OCI-M2 (cell line): ENCODE data around the gene NHS.
"Not testable (repeated sequence)": the region's sequence is repeated elsewhere in the genome, so short reads cannot be mapped to it uniquely, and the experiment has no call there.

ENCODE experiments used
- DNase-seq: peaks from one replicate; lab custom pipeline; 2025; ENCODE audit not compliant: unreplicated experiment; lab: John Stamatoyannopoulos, UW

NHS gene

GRCh38 chrX:17446269-17446668, 71.3 kb downstream of the NHS start:
- DNase-seq = not testable (repeated sequence)

- DNase-seq = no peak
Observed at GRCh38 chrX:17448188-17448587, 73.2 kb downstream of the NHS start.

GRCh38 chrX:17449866-17450265, 74.9 kb downstream of the NHS start:
- no peak for DNase-seq

DNA sequence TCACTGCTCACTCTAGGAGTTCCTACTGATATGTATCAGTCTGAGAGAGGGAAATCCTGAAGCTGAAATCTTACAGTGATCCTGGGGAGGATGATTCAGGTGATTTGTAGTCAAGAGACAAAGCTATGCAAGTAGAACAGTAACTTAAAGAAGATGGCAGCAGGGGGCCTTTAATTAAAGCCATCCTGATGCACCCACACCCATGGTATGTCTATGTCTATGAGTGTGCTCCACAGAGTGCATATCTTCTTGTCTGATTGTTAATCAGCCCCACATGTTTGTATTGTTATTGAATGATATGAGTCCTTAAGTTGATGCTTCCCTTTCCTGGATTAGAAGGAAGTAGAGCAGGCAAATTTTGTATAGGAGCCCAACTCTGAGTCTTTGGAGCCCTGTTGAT, 78.8 kb downstream of the NHS start:
- DNase-seq = no peak

- DNase-seq = no peak
Observed at GRCh38 chrX:17456526-17456925, 81.5 kb downstream of the NHS start.

DNA sequence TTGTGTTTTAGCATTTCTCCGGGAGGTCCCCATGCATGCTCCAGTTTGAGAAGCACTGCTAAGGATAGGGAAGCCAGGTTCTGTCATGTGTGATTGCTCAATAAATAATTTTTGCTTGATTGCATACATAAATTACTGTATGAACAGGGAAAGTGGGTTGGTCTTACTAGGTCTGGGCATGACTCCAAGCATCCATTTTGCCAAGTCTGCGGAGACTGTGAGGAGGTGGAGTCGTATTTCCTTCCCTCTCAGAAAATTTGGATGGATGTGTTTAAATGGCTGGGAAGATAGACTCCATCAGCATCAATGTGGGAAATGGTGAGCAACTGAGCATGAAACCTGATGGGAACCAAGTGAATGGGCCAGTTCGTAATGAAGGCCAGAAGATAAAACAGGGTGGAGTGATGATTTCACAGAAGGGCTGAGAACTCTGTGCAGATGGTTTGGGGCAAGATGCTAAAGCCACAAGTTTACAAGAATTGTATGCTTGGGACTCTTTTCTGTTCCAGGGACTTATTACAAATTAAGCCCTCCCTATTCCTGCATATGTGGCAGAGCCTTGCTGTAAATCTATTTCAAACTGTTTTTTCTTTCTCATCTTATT, 84.1 kb downstream of the NHS start:
- no peak for DNase-seq

DNA sequence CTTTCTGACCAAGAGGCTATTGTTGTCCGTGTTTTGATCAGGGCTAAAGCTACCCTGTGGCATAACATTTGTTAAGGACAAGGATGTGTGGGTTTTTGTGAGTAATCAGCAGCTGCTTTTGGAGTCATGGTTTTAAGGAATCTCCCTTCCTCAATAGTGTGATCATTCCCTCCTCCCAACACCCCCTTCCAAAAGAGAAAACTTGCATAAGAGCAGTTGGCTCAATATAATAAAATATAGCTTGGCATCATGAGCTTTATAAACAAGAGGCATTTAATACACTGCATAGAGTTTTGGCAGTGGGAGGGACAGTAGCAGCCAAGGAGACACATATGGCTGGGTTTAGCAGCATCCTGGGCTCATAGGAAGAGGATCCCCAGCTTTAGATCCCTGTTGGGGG, 84.7 kb downstream of the NHS start:
- no peak for DNase-seq

DNA sequence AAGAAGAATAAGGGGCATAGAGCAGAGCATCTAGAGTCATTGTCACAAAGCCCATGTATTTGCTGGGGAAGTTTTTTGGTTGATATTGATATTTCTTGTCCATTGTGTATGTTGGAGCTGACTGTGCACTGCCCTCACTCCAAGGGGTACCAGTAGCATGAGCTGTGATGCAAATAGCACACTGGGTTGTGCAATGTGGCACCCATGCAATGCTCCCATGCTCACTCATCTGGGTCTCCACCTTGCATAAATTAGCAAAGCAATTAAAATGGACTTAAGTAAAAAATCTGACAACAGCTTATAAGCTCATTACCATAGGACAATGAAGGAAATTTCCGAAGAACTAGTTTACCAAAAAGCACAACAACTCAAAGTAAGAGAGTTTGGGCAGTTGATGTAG, 87.9 kb downstream of the NHS start:
- no peak for DNase-seq

DNA sequence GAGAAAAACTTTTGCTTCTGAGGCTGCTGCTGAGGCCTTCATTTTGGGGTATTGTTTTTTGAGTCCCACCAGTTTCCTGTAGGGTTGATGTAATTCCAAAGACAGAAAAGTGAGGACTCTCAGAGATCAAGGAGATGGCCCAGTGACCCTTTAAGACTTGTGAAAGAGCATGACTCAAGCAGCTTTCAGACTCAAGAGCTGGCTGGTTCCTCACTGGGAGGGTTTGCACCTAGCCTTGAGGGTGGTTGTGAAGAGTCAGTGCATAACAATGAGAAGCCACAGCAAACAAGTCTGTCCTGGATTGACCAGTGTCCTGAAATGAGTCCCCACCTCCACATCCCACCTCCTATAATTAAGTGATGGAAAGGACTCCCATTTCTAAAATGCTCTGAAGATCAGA, 89.2 kb downstream of the NHS start:
- DNase-seq = no peak

- no peak for DNase-seq
Observed at GRCh38 chrX:17465201-17465600, 90.2 kb downstream of the NHS start.

DNA sequence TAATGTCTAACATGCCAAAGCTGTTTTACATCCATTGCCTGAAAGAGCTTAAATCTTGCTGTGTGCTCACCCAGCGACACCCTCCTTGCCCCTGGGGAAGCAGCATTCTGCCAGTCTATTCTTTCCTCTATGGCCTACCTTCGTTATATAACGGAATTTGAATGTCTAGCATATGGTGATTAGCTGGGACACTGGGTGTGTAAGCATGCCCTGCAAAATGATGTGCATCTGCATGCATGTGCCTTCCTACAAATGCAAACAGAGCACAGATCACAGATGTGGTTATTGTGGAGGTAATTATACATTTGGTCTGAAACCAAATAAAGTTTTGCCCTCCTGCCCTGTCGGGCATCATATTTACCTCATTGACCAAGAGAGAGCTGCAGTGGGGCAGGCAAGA, 90.8 kb downstream of the NHS start:
- DNase-seq = no peak

GRCh38 chrX:17470136-17470535, 95.1 kb downstream of the NHS start:
- DNase-seq = no peak

DNA sequence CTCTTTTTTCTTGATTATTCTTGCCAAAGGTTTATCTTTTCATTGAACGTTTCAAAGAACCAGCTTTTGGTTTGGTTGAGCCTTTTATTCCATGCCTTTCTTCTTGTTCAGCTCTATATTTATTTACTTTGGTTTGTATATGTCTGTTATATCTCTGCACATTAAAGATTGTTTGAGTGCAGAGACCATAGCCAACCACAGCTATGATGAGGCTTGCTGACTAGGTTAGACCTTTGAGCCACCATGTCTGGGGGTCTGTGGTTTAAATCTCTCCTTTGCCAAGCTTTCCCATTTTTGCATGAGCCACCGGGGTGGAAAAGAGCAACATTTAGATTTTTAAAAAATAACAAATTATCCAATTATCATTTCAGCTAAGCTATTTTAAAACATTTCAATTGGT, 96.1 kb downstream of the NHS start:
- no peak for DNase-seq

DNA sequence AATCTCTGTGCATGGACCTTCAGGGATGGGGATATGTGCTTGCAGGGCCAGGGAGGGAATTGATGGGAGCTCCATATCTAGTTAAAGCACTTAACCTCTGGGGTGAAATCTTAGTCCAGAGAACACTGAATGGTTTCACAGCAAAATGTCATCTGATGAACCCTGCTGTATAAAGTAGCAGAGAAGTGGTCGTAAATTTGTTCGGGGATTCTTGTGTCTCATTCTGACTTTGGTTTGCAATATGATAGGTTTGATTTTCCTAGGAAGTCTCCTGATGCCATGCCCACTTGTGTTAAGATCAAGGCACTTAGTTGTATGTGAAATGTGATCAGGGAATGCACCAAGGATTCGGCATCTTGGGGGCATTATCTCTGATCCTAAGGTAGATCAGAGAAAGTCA, 96.9 kb downstream of the NHS start:
- no peak for DNase-seq

DNA sequence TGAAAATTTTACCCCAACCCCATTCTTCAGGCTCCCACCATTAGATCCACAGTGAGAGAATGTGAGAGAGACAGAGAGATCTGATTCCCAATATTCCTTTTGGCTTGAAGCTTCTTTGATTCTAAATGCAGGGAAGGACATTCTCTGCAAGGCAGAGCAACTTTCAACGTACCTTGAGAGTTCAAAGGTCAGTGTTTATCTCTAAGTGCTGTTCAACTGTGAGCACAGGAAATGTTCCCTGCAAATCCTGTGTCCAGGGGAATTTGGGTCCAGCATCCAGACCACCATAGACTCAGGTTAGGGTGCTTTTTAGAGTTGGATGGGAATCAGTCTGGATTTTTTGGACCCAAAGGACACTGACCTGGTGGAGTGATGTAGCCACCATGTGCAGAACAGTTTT, 97.4 kb downstream of the NHS start:
- no peak for DNase-seq

DNA sequence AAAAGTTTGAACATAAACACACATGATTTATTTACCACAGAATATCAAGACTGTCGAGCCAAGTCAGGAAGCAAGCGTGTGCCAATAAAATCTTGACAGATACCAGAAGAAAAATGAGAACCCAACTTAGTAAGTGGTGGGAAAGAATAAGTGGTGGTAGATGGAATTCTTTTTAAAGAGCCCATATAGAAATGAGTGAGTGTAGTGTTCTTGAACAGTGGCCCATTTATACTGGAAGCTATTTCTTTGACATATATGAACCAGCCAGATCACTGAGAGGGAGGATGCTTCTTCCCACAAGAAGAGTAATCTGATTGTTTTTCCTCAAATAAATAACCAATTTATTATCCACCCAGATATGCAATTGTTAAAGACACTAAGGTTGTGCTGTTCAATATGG, 98.0 kb downstream of the NHS start:
- no peak for DNase-seq

DNA sequence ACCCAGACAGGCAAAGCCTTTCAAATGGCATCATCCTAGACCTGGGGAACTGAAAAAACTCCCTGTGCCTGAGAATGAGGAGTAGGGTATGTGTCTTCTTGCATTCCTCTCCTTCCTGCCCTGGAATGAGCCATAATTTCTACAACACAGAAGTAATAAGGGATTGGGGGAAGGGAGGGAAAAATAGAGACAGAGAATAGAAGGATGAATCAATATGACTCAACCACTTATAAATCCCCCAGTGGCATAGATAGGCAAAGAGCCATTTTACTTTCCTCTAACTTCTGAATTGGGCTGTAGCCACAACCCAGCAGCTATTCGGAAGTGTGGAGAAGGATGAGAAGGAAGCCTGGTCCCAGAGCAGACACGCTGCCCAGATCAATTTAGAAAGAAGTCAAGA, 99.9 kb downstream of the NHS start:
- no peak for DNase-seq

GRCh38 chrX:17475449-17476217, 100.6 kb downstream of the NHS start:
- DNase-seq = no peak

GRCh38 chrX:17476411-17476810, 101.4 kb downstream of the NHS start:
- DNase-seq = no peak

DNA sequence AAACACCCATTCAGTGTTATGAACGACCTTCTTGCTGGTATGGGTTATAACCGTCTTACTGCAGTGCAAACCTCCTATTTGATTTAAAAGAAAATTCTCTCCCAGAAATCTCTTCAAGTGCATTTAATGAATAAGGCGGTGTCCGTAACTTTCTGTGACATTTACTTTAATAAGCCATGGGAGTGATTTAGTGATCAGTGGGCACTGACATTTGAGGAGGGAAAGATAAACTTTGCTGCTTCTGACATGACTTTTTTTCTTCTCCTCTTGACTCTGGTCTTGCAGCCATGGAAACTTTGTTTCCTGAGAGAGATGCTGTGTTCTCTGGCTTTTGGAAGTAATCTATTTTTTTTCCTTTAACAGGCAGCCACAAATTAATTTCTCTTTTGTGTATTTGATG, 106.1 kb downstream of the NHS start:
- no peak for DNase-seq

- DNase-seq = no peak
Observed at GRCh38 chrX:17484592-17484991, 109.6 kb downstream of the NHS start.

- no peak for DNase-seq
Observed at GRCh38 chrX:17485391-17485790, 110.4 kb downstream of the NHS start.

DNA sequence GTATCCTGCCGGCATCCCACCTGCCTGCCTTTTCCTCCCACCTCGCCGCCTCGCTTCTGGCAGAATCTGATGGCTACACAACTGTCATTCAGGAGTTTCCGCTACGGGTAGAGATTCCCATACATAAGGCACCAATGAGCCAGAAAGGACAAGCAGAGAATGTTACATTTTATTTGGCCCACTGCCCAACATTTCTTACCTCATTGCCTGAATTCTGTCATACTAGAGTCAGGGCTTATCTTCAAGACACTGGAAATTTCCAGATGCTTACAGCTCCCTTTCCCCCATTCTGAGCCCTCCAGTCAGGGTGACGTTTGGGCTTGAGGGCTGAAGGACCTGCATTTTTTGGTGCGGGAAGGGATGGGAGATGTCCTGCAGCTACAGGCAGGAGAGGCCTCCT, 113.0 kb downstream of the NHS start:
- no peak for DNase-seq
